Keratinocyte (primary cell): ENCODE measurements around the gene SYNE2.

ENCODE experiments used
- CTCF ChIP-seq, 3 experiments: IDR thresholded peaks in 1 of 3; conservative IDR thresholded peaks in 1 of 3; optimal IDR thresholded peaks in 1 of 3; 2 replicates in 2 of 3; 3 replicates in 1 of 3; pipeline versions ENCODE3 to v1.5.1; 2011; ENCODE audit warnings: low read length in 3 of 3, mild to moderate bottlenecking in 3 of 3, moderate library complexity in 2 of 3, control low read depth in 1 of 3, inconsistent platforms in 1 of 3; ENCODE audit not compliant: insufficient read depth in 2 of 3; ENCODE audit errors: extremely low read depth in 1 of 3
- EZH2 ChIP-seq: IDR thresholded peaks from one replicate; pipeline ENCODE4 v1.6.1; 2012; ENCODE audit warnings: inconsistent platforms, mild to moderate bottlenecking, low read length, moderate library complexity

- TF ChIP-seq CTCF (optimal IDR thresholded peaks at IDR 0.05 in 1 of 3, IDR thresholded peaks at IDR 0.05 in 1 of 3, conservative IDR thresholded peaks at IDR 0.05 in 1 of 3; ENCODE audit: extremely low read depth in 1 of 3, insufficient read depth in 2 of 3, low read length in 3 of 3) = no peak
- TF ChIP-seq EZH2 = no peak
Observed at GRCh38 chr14:63875311-63875710, 22.5 kb downstream of the SYNE2 start.
